ENCODE data around the gene MRPL28.

DNA sequence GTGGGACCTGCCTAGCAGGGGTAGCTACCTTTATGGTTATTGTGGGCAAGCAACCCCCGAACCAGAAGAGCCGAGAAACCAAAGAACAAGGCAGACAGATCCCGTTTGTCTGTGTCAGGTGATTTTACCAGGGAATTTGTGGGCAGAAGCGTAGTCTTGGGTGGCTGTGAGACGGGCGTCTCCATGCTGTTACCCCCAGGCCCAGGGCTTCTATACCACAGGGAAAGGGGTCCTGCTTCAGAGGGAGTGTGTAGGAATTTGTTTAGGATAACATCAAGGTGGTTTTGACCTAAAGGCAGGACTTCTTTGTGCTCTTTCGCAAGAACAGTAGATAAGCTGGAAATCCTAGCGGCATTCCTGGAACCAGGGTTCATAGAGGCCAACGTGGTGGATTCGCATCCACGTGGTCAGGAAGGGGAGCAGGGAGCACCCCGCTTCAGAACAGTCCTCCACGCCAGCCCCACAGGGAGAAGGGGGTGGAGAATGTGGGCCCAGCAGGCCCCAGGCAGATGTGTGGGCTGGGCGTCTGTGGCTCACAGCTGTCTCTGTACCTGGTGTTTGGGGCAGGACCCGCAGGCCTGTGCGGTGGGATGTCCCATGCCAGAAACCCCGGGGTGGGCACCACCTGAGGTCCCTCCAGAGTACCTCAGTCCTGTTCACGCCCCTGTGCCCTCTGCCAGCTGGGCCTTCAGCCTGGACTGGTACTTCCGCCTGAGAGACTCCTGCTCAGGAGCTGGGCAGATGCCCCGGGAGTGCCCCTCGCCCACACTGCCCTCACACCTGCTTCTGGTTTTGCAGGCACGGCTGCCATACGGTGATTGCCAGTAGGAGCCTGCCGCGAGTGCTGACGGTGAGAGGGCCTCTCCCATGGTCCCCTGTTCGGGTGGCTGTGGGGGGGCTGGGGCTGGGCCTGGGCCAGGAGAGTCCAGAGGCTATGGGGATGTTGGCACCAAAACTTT, 35.5 kb upstream of the MRPL28 start:
- TF ChIP-seq POLR2AphosphoS5 (IDR thresholded peaks at IDR 0.05) (no peak), POLR2A (IDR thresholded peaks at IDR 0.05) (no peak)
- TF ChIP-seq, protein P1, sequence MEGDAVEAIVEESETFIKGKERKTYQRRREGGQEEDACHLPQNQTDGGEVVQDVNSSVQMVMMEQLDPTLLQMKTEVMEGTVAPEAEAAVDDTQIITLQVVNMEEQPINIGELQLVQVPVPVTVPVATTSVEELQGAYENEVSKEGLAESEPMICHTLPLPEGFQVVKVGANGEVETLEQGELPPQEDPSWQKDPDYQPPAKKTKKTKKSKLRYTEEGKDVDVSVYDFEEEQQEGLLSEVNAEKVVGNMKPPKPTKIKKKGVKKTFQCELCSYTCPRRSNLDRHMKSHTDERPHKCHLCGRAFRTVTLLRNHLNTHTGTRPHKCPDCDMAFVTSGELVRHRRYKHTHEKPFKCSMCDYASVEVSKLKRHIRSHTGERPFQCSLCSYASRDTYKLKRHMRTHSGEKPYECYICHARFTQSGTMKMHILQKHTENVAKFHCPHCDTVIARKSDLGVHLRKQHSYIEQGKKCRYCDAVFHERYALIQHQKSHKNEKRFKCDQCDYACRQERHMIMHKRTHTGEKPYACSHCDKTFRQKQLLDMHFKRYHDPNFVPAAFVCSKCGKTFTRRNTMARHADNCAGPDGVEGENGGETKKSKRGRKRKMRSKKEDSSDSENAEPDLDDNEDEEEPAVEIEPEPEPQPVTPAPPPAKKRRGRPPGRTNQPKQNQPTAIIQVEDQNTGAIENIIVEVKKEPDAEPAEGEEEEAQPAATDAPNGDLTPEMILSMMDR (IDR thresholded peaks at IDR 0.05) = no peak

All from prostate gland (tissue), 2 donors.